Ovary (tissue), 9 donors: Measurements from ENCODE around the gene SLC30A3. TPM values are rescaled to one million over a fixed set of nuclear protein-coding genes. Genes with fewer than 3 reads are reported as not detected.

Experiments used
- DNase-seq, 5 donors: peaks; one replicate each; pipeline ENCODE4 v3.0.0-alpha.2; 2019 to 2020
- H3K27ac ChIP-seq, 2 donors: fragments of 200-600 bp; one replicate each; pipeline versions ENCODE4 v1.5.1 to v1.8.0; 2019 to 2022
- H3K27me3 ChIP-seq: fragments of 200-600 bp; one replicate; pipeline ENCODE4 v1.8.0; 2022
- H3K36me3 ChIP-seq: fragments of 200-600 bp; sonication (generic); one replicate; pipeline ENCODE4 v1.5.1; 2019
- H3K4me1 ChIP-seq: one replicate; pipeline ENCODE4 v1.8.1; 2013; ENCODE audit warnings: mild to moderate bottlenecking, moderate library complexity; ENCODE audit not compliant: insufficient read depth
- H3K4me3 ChIP-seq: fragments of 200-600 bp; sonication (generic); one replicate; pipeline ENCODE4 v1.5.1; 2017
- H3K9me3 ChIP-seq, 2 donors: fragments of 200-600 bp in 1 of 2; sonication (generic) in 1 of 2; one replicate each; pipeline versions ENCODE4 v1.5.1 to v1.8.1; 2013 to 2019; ENCODE audit warnings: mild to moderate bottlenecking in 1 of 2, moderate library complexity in 1 of 2
- CTCF ChIP-seq, 3 donors: fragments of 450-650 bp in 2 of 3; fragments of 200-600 bp in 1 of 3; IDR thresholded peaks; one replicate each; pipeline versions ENCODE4 v1.5.1 to v1.8.0; 2016 to 2022; ENCODE audit warnings: antibody characterized with exemption in 3 of 3, mild to moderate bottlenecking in 1 of 3
- EP300 ChIP-seq: sonication (generic); formaldehyde crosslinking; IDR thresholded peaks from one replicate; pipeline ENCODE4 v1.6.1; 2017; ENCODE audit warnings: antibody characterized with exemption
- POLR2A ChIP-seq: fragments of 450-650 bp; IDR thresholded peaks from one replicate; pipeline ENCODE4 v1.6.1; 2017; ENCODE audit warnings: antibody characterized with exemption, mild to moderate bottlenecking, moderate library complexity
- WGBS, 3 donors: extraction: QIAGEN DNeasy Blood & Tissue Kit in 1 of 3; methylation state at CpG; one replicate each; pipeline versions ENCODE4 v1.1.5 to v1.1.7; 2013 to 2017; 5-methylcytosine and 5-hydroxymethylcytosine counted together
- intact Hi-C, 4 donors: fragments of 100-400 bp; cut with DNase I; formaldehyde crosslinking; loops; one replicate each; pipeline versions ENCODE4 v1.11.0 to v1.15.1; 2022 to 2023
- polyA plus RNA-seq, 2 donors: library from polyadenylated mRNA; stranded (reverse); fragments of 200-250 nt in 1 of 2; fragments of 350-450 nt in 1 of 2; fragmentation: Illumina TruSeq in 1 of 2; extraction: RNeasy Lipid Tissue Mini Kit (QIAGEN cat#74804) in 1 of 2; gene quantifications; one replicate each; pipeline ENCODE4 v1.2.3, GENCODE V29; 2013 to 2014
- total RNA-seq, 7 donors: library from RNA; depleted of rRNA in 2 of 7; stranded (reverse); fragments of >200 nt in 2 of 7; fragmentation: NEBNext Ultra II Directional in 3 of 7; extraction: Animal tissue kit (Norgen Biotek cat#: 25700) in 3 of 7; gene quantifications; one replicate each; pipeline versions ENCODE4 v1.1.0 to v1.2.4, GENCODE V29; 2016 to 2023
- donor health status: DM: no; HTN: no; CAD: no; lungs with moderate emphysema.
- donor health status: DM: no; HTN: no; CAD: no.
- donor health status: Bipolar disorder and iron deficiency.
- donor health status: DM: yes; HTN: yes; CAD: no.
- donor health status: DM: no; HTN: no; CAD: no.
- donor health status: DM: yes; HTN: yes; CAD: no.

The SLC30A3 gene
- total and polyA plus RNA-seq, 9 donors = 0.23 to 1.1 (median 0.36) TPM; not detected in 3

GRCh38 chr2:27243391-27244130 lies 19.3 kb downstream of the SLC30A3 start:
- no peak overlapping the region for H3K4me3 ChIP-seq
- intact Hi-C loops = no loop called here
- H3K27ac ChIP-seq = no peak overlapping the region
- H3K4me1 ChIP-seq = no peaks in the 10 kb centered on the region
- 72 to 77% (median 74%) methylated on average over 19 of the region's 19 CpGs for WGBS, 3 donors
- H3K36me3 ChIP-seq = no peaks in the 10 kb centered on the region
- H3K9me3 ChIP-seq = no peaks in the 10 kb centered on the region
- no peak for DNase-seq
- H3K27me3 ChIP-seq = no peaks in the 10 kb centered on the region
- TF ChIP-seq POLR2A (no peak), EP300 (no peak), CTCF (IDR thresholded peaks at IDR 0.05) (no peak)

- TF ChIP-seq CTCF (IDR thresholded peaks at IDR 0.05) (no peak), EP300 (no peak), POLR2A (no peak)
- no peak for DNase-seq
- Histone ChIP-seq H3K4me1 (no peaks in the 10 kb centered on the region), H3K9me3 (no peaks in the 10 kb centered on the region), H3K36me3 (no peaks in the 10 kb centered on the region), H3K4me3 (no peak overlapping the region), H3K27me3 (no peaks in the 10 kb centered on the region), H3K27ac (no peak overlapping the region)
- WGBS, 3 donors = 93 to 94% (median 94%) methylated on average over 16 of the region's 16 CpGs
- intact Hi-C loops = no loop called here
Measured at GRCh38 chr2:27242614-27242951, 20.3 kb downstream of the SLC30A3 start.

- intact Hi-C loops = no loop called here
- no peak overlapping the region for H3K27ac ChIP-seq
- no peaks in the 10 kb centered on the region for H3K27me3 ChIP-seq
- H3K4me1 ChIP-seq = no peaks in the 10 kb centered on the region
- H3K9me3 ChIP-seq = no peaks in the 10 kb centered on the region
- TF ChIP-seq POLR2A (no peak), EP300 (no peak), CTCF (IDR thresholded peaks at IDR 0.05) (no peak)
- no peak overlapping the region for H3K4me3 ChIP-seq
- no peaks in the 10 kb centered on the region for H3K36me3 ChIP-seq
- DNase-seq = no peak
- WGBS, 3 donors = 80 to 83% (median 81%) methylated on average over 24 of the region's 24 CpGs
Measured at GRCh38 chr2:27241761-27242613, 20.9 kb downstream of the SLC30A3 start.

- no peak overlapping the region for H3K27ac ChIP-seq
- H3K4me1 ChIP-seq = no peaks in the 10 kb centered on the region
- no peak overlapping the region for H3K4me3 ChIP-seq
- H3K9me3 ChIP-seq = no peaks in the 10 kb centered on the region
- H3K27me3 ChIP-seq = no peaks in the 10 kb centered on the region
- intact Hi-C loops = no loop called here
- TF ChIP-seq CTCF (IDR thresholded peaks at IDR 0.05) = no peak
- TF ChIP-seq POLR2A = no peak
- TF ChIP-seq EP300 = no peak
- H3K36me3 ChIP-seq = no peaks in the 10 kb centered on the region
- 84 to 93% (median 86%) methylated on average over 9 of the region's 9 CpGs for WGBS, 3 donors
- no peak for DNase-seq
Measured at GRCh38 chr2:27240406-27240805, 22.4 kb downstream of the SLC30A3 start.
